GM12801 (cell line): ENCODE data around the gene FAAP20.

Source experiments
- CTCF ChIP-seq: IDR thresholded peaks from one replicate; pipeline ENCODE4 v1.5.1; 2011; ENCODE audit warnings: control low read depth; ENCODE audit not compliant: insufficient read length; ENCODE audit errors: extremely low read depth

FAAP20 gene

GRCh38 chr1:2212532-2213491 is 18.2 kb upstream of the FAAP20 start:
- TF ChIP-seq CTCF: no peak

- no peak for TF ChIP-seq CTCF
Measured at GRCh38 chr1:2212274-2212531, 17.6 kb upstream of the FAAP20 start.

GRCh38 chr1:2210786-2211185 is 16.2 kb upstream of the FAAP20 start:
- TF ChIP-seq CTCF: no peak

- no peak for TF ChIP-seq CTCF
Measured at GRCh38 chr1:2210084-2210653, 15.6 kb upstream of the FAAP20 start.

GRCh38 chr1:2209400-2210083 is 15.0 kb upstream of the FAAP20 start:
- TF ChIP-seq CTCF: no peak

GRCh38 chr1:2208309-2209239 is 14.0 kb upstream of the FAAP20 start:
- TF ChIP-seq CTCF: no peak

- no peak for TF ChIP-seq CTCF
Measured at GRCh38 chr1:2206813-2207487, 12.4 kb upstream of the FAAP20 start.
